GM23338 (cell line): ENCODE data around the gene ST6GALNAC3. TPM values are rescaled to one million over a fixed set of nuclear protein-coding genes. Genes with fewer than 3 reads are reported as not detected.

Experiments
- ATAC-seq: fragments of 200-7000 bp; cut with Tn5 transposase; 3 replicates; pipeline ENCODE4 v1.9.1; 2020
- DNase-seq: peaks from one replicate; pipeline ENCODE4 v3.0.0-alpha.2; 2015; ENCODE audit warnings: low spot score
- H2AFZ ChIP-seq: fragments of 200-600 bp; sonication (generic); 2 replicates; pipeline ENCODE4 v1.8.0; 2016; ENCODE audit warnings: antibody characterized with exemption, mild to moderate bottlenecking, moderate library complexity
- H3F3A ChIP-seq: fragments of 200-600 bp; sonication (generic); replicated peaks from 2 replicates; pipeline ENCODE4 v1.8.0; 2017; ENCODE audit warnings: antibody characterized with exemption, mixed run types, low read depth
- H3K27ac ChIP-seq: fragments of 200-600 bp; sonication (generic); 2 replicates; pipeline ENCODE4 v1.6.1; 2016; ENCODE audit warnings: low read depth
- H3K27me3 ChIP-seq: fragments of 200-600 bp; sonication (generic); 2 replicates; pipeline ENCODE4 v1.8.0; 2016; ENCODE audit warnings: mild to moderate bottlenecking, mixed run types, moderate library complexity; ENCODE audit not compliant: insufficient read depth
- H3K36me3 ChIP-seq: fragments of 200-600 bp; sonication (generic); 2 replicates; pipeline ENCODE4 v1.8.0; 2016; ENCODE audit warnings: mild to moderate bottlenecking; ENCODE audit not compliant: insufficient read depth
- H3K4me1 ChIP-seq: fragments of 200-600 bp; sonication (generic); 2 replicates; pipeline ENCODE4 v1.8.0; 2016; ENCODE audit warnings: mild to moderate bottlenecking, moderate library complexity; ENCODE audit not compliant: insufficient read depth
- H3K4me2 ChIP-seq: fragments of 200-600 bp; sonication (generic); 2 replicates; pipeline ENCODE4 v1.7.1; 2017; ENCODE audit warnings: mixed run types
- H3K4me3 ChIP-seq: fragments of 200-600 bp; sonication (generic); 2 replicates; pipeline ENCODE4 v1.6.1; 2016; ENCODE audit warnings: mixed run types
- H3K79me2 ChIP-seq: fragments of 200-600 bp; sonication (generic); replicated peaks from 2 replicates; pipeline ENCODE4 v1.8.0; 2017; ENCODE audit warnings: mild to moderate bottlenecking; ENCODE audit not compliant: insufficient read depth
- H3K9me2 ChIP-seq: fragments of 200-600 bp; sonication (generic); 2 replicates; pipeline ENCODE4 v1.8.0; 2017; ENCODE audit not compliant: insufficient read depth
- H4K20me1 ChIP-seq: fragments of 200-600 bp; sonication (generic); replicated peaks from 2 replicates; pipeline ENCODE4 v1.8.0; 2017; ENCODE audit warnings: mild to moderate bottlenecking; ENCODE audit not compliant: insufficient read depth
- H3K27ac Mint-ChIP-seq: 2 replicates; pipeline ENCODE4 v1.8.0; 2020; ENCODE audit warnings: inconsistent platforms, mild to moderate bottlenecking, moderate library complexity, mixed read lengths
- H3K27me3 Mint-ChIP-seq: 3 replicates; pipeline ENCODE4 v1.8.0; 2022; ENCODE audit warnings: low read depth, mild to moderate bottlenecking, moderate library complexity, mixed read lengths, inconsistent platforms; ENCODE audit not compliant: insufficient read depth, poor library complexity
- H3K36me3 Mint-ChIP-seq: 3 replicates; pipeline ENCODE4 v1.8.0; 2021; ENCODE audit warnings: low read depth, mild to moderate bottlenecking, inconsistent platforms, moderate library complexity, mixed read lengths
- H3K4me1 Mint-ChIP-seq: 3 replicates; pipeline ENCODE4 v1.8.0; 2020; ENCODE audit warnings: mild to moderate bottlenecking, inconsistent platforms, mixed read lengths
- H3K4me3 Mint-ChIP-seq: 3 replicates; pipeline ENCODE4 v1.8.0; 2021; ENCODE audit warnings: moderate library complexity, mild to moderate bottlenecking, inconsistent platforms, mixed read lengths
- H3K9me3 Mint-ChIP-seq: 3 replicates; pipeline ENCODE4 v1.8.0; 2020; ENCODE audit warnings: moderate library complexity, mild to moderate bottlenecking, inconsistent platforms, mixed read lengths
- ETS1 ChIP-seq: IDR thresholded peaks from 2 replicates; pipeline ENCODE4 v1.6.1; 2016; ENCODE audit warnings: antibody characterized with exemption
- JUNB ChIP-seq: IDR thresholded peaks from one replicate; pipeline ENCODE4 v1.6.1; 2016; ENCODE audit warnings: antibody characterized with exemption; ENCODE audit not compliant: unreplicated experiment
- ZNF114 ChIP-seq: fragments of 250-450 bp; sonication (Bioruptor Pico); IDR thresholded peaks from 2 replicates; pipeline ENCODE4 v1.5.0; 2020; ENCODE audit warnings: mild to moderate bottlenecking, moderate library complexity
- ZNF462 ChIP-seq: fragments of 250-450 bp; sonication (Bioruptor Pico); IDR thresholded peaks from 2 replicates; pipeline ENCODE4 v1.5.0; 2020; ENCODE audit warnings: mild to moderate bottlenecking, moderate library complexity
- polyA plus RNA-seq: library from polyadenylated mRNA; unstranded; fragments of >200 nt; fragmentation: Nextera tagmentation; extraction: Ambion mirVana; gene quantifications from 2 replicates; pipeline ENCODE4 v1.2.1, GENCODE V29; 2016
- total RNA-seq: library from RNA; depleted of rRNA; stranded (reverse); fragments of >200 nt; shearing (Covaris generic); gene quantifications from 2 replicates; pipeline ENCODE4 v1.2.3, GENCODE V29; 2014
- TF ChIP-seq, protein P1 (sequence below), 2 experiments: fragments of 200-600 bp in 1 of 2; sonication (generic) in 1 of 2; conservative IDR thresholded peaks; 2 replicates each; pipeline versions ENCODE4 v1.5.1 to v1.6.1; 2016 to 2017; ENCODE audit warnings: antibody characterized with exemption in 2 of 2, low read depth in 2 of 2, mild to moderate bottlenecking in 2 of 2, moderate library complexity in 1 of 2

ST6GALNAC3 gene
- total and polyA plus RNA-seq, 2 experiments from 2014 or later, result 4.7 to 11.6 TPM

- TF ChIP-seq, protein P1, sequence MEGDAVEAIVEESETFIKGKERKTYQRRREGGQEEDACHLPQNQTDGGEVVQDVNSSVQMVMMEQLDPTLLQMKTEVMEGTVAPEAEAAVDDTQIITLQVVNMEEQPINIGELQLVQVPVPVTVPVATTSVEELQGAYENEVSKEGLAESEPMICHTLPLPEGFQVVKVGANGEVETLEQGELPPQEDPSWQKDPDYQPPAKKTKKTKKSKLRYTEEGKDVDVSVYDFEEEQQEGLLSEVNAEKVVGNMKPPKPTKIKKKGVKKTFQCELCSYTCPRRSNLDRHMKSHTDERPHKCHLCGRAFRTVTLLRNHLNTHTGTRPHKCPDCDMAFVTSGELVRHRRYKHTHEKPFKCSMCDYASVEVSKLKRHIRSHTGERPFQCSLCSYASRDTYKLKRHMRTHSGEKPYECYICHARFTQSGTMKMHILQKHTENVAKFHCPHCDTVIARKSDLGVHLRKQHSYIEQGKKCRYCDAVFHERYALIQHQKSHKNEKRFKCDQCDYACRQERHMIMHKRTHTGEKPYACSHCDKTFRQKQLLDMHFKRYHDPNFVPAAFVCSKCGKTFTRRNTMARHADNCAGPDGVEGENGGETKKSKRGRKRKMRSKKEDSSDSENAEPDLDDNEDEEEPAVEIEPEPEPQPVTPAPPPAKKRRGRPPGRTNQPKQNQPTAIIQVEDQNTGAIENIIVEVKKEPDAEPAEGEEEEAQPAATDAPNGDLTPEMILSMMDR (conservative IDR thresholded peaks at IDR 0.05; ENCODE audit: low read depth in 2 of 2), result no peak
These were observed 519.1 kb downstream of the ST6GALNAC3 start (continued) for GRCh38 chr1:76593618-76594017.

DNA sequence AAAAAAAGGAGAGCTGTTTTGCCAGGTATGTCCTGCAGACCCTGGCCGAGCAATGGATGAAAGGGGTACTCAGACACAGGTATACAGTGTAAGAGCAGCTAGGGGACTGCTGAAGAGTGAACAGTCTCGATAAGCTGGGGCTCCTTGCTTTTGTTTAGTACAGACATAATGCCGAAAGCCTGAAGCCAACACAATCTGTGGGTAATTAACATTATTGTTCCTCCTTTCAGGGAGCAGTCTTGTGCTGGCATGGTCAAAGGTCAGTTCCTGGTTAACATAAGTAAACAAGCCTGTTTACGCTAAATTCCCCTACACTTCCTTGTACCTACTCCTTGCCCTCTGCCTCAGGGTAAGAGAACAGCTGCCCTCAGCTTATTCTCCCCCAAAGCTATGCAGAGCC lies 520.5 kb downstream of the ST6GALNAC3 start:
- Mint-ChIP-seq H3K9me3 (peaks cover 11% of the 10 kb centered on the region), H3K36me3 (peaks cover 14% of the 10 kb centered on the region; the same call in 2 of the 3 replicates), H3K27me3 (no peaks in the 10 kb centered on the region), H3K27ac (no peak overlapping the region), H3K4me1 (no peaks in the 10 kb centered on the region), H3K4me3 (no peak overlapping the region)
- Histone ChIP-seq H3K79me2 (no peaks in the 10 kb centered on the region), H2AFZ (no peak overlapping the region), H3K27ac (no peak overlapping the region), H3K36me3 (peaks cover 4% of the 10 kb centered on the region; the same call in 1 of the 2 replicates), H3K9me2 (peaks cover 3% of the 10 kb centered on the region; the same call in 1 of the 2 replicates), H3K27me3 (no peaks in the 10 kb centered on the region), H3K4me3 (no peak overlapping the region), H3K4me2 (no peak overlapping the region), H4K20me1 (no peaks in the 10 kb centered on the region), H3K4me1 (no peaks in the 10 kb centered on the region), H3F3A (no peaks in the 10 kb centered on the region)
- TF ChIP-seq JUNB, result no peak
- TF ChIP-seq, protein P1 (conservative IDR thresholded peaks at IDR 0.05; ENCODE audit: low read depth in 2 of 2), result no peak
- TF ChIP-seq ETS1, result no peak
- no peak for TF ChIP-seq ZNF114 (CRISPR knock-in tag)
- peak; percentile 32; the same call in 1 of the 3 replicates for ATAC-seq
- peak; percentile 28 for DNase-seq

DNA sequence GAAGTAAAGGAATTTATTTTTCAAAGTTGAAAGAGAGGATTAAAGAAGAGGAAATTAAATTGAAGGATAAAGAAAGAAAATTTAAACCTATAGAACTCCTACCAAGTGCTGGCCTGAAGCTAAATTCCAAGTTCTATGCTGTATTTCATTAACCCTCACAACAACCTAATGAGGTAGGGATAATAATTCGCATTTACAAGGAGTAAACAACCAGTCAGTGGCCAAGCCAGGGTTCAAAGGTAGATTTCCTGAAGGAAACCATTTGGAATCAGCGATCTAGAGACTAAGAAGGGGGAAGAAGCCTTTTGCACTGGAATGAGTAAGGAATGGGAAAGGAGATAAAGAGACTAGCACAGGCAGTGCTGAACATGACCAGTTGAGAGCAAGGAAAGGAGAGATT lies 526.9 kb downstream of the ST6GALNAC3 start:
- no peaks in the 10 kb centered on the region for H3K4me1 ChIP-seq
- H3K27me3 ChIP-seq, result no peaks in the 10 kb centered on the region
- no peaks in the 10 kb centered on the region for H4K20me1 ChIP-seq
- no peak overlapping the region for H2AFZ ChIP-seq
- 0 out of 3 replicates have a peak, but pooled peaks cover 3% of the 10 kb centered on the region for H3K36me3 Mint-ChIP-seq
- no peak overlapping the region for H3K4me3 Mint-ChIP-seq
- no peaks in the 10 kb centered on the region; the same call in 2 of the 3 replicates for H3K9me3 Mint-ChIP-seq
- H3K4me1 Mint-ChIP-seq, result peaks cover 10% of the 10 kb centered on the region
- H3K4me3 ChIP-seq, result no peak overlapping the region
- no peak overlapping the region for H3K27ac ChIP-seq
- ATAC-seq, result no peak
- no peak overlapping the region for H3K27ac Mint-ChIP-seq
- no peak for DNase-seq
- no peak overlapping the region for H3K4me2 ChIP-seq
- no peaks in the 10 kb centered on the region for H3K9me2 ChIP-seq
- H3K79me2 ChIP-seq, result no peaks in the 10 kb centered on the region
- no peaks in the 10 kb centered on the region for H3K36me3 ChIP-seq
- H3F3A ChIP-seq, result no peaks in the 10 kb centered on the region
- H3K27me3 Mint-ChIP-seq, result no peaks in the 10 kb centered on the region
- TF ChIP-seq ZNF462 (no peak), ZNF114 (CRISPR knock-in tag) (no peak)
